ENCODE measurements around the gene TK1. TPM values are rescaled to one million over a fixed set of nuclear protein-coding genes. Genes with fewer than 3 reads are reported as not detected.

The TK1 gene
- total and polyA plus RNA-seq, 4 experiments from 2014 or later, result 0.55 to 1.4 (median 0.88) TPM; not detected in 1

DNA sequence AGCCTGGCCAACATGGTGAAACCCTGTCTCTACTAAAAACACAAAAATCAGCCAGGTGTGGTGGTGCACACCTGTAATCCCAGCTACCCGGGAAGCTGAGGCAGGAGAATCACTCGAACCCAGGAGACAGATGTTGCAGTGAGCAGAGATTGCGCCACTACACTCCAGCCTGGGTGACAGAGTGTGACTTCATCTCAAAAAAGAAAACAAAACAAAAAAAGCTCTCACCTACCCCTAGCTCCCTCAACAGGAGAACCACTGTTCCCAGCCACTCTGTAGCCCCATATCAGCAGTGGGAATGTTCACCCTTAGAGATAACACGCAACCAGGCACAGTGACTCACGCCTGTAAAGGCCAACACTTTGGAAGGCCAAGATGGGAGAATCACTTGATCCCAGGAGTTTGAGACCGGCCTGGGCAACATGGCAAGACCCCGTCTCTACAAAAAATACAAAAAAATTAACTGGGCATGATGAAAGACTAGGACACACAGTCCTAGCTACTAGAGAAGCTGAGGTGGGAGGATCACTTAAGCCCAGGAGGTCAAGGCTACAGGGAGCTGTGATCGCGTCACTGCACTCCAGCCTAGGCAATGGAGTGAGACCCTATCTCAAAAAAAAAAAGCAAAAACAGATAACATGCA lies 50.9 kb downstream of the TK1 start:
- no peak for DNase-seq
- Histone ChIP-seq H3K9me3 (ENCODE audit: control insufficient read depth in 1 of 2, low read length in 2 of 2) (no peaks in the 10 kb centered on the region), H3K27me3 (ENCODE audit: insufficient read depth, low read length) (no peaks in the 10 kb centered on the region), H3K4me3 (ENCODE audit: low read length in 2 of 2) (no peak overlapping the region), H3K27ac (ENCODE audit: low read depth, low read length) (no peak overlapping the region), H3K4me1 (ENCODE audit: insufficient read depth, low read length) (peaks cover 84% of the 10 kb centered on the region), H3K36me3 (ENCODE audit: insufficient read depth, low read length) (peaks cover 37% of the 10 kb centered on the region)
- intact Hi-C loops (cut with micrococcal nuclease), result no loop called here
- POLR2A ChIA-PET (ENCODE audit: partially characterized antibody), result interaction anchor here (1.4 to 26.7 kb wide), 6 partner anchors 9 to 51 kb away, joined by 4 to 1172 read pairs (median 98); partner anchors contain the start of genes SYNGR2, TMC6 and TMC8
- Mint-ChIP-seq H3K9me3 (peaks cover 0 to 7% (median 0%) of the 10 kb centered on the region in 8 donors), H3K4me1 (peaks cover 36 to 80% (median 60%) of the 10 kb centered on the region in 4 donors), H3K27ac (peak overlapping the region in 6 of 7 donors; percentile 30 to 89 (median 72)), H3K4me3 (peak overlapping the region in 7 of 8 donors; percentile 22 to 72 (median 49)), H3K36me3 (peaks cover 44 to 61% of the 10 kb centered on the region in 2 donors), H3K27me3 (no peaks in the 10 kb centered on the region)
- CTCF ChIA-PET (ENCODE audit: partially characterized antibody), result interaction anchor here (1.0 to 8.0 kb wide), 7 partner anchors 8 to 116 kb away, joined by 5 to 121 read pairs (median 23); no protein-coding TSS in a partner anchor

DNA sequence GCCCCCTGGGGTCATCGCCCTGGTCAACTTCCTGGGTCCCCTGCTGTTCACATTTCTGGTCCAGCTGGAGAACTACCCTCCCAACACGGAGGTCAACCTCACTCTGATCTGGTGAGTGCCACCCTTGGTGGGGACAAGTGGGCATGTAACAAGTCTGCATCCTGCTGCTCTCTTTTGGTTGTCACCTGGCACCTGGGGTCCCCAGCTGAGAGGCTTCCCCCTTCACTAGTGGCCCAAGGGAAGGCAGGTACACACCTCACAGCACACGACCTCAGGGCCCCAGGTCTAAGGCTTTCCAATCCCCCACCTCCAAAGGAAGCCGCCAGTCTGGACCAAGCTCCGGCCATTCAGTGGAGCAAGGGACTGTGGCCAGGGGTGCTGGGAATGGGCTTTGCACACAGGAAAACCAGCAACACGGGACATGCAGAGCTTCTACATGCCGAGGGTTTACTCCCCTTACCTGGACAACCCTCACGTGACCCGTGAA lies 51.9 kb downstream of the TK1 start:
- no peaks in the 10 kb centered on the region for H3K9me3 ChIP-seq (ENCODE audit: control insufficient read depth in 1 of 2, low read length in 2 of 2)
- intact Hi-C loops (cut with micrococcal nuclease), result loop anchor here (1.0 to 5.0 kb wide), 4 partner anchors 14 to 117 kb away; no protein-coding TSS in a partner anchor
- Mint-ChIP-seq H3K36me3 (peaks cover 43 to 62% of the 10 kb centered on the region in 2 donors), H3K4me1 (peaks cover 32 to 84% (median 57%) of the 10 kb centered on the region in 4 donors), H3K9me3 (peaks cover 0 to 12% (median 0%) of the 10 kb centered on the region in 8 donors), H3K27me3 (no peaks in the 10 kb centered on the region), H3K27ac (peak overlapping the region in 5 of 7 donors; percentile 29 to 83 (median 76)), H3K4me3 (peak overlapping the region in 2 of 8 donors; percentile 58 to 62)
- H3K4me3 ChIP-seq (ENCODE audit: low read length in 2 of 2), result no peak overlapping the region
- peaks cover 80% of the 10 kb centered on the region for H3K4me1 ChIP-seq (ENCODE audit: insufficient read depth, low read length)
- ChIA-PET CTCF (ENCODE audit: partially characterized antibody) (interaction anchor here (0.7 to 8.0 kb wide), 11 partner anchors 9 to 282 kb away, joined by 3 to 121 read pairs (median 6); no protein-coding TSS in a partner anchor), POLR2A (ENCODE audit: partially characterized antibody) (interaction anchor here (1.0 to 26.7 kb wide), 11 partner anchors 7 to 117 kb away, joined by 3 to 1172 read pairs (median 6); partner anchors contain the start of genes SYNGR2, TMC6 and TMC8)
- no peak for DNase-seq
- H3K27me3 ChIP-seq (ENCODE audit: insufficient read depth, low read length), result no peaks in the 10 kb centered on the region
- H3K36me3 ChIP-seq (ENCODE audit: insufficient read depth, low read length), result peaks cover 40% of the 10 kb centered on the region
- no peak overlapping the region for H3K27ac ChIP-seq (ENCODE audit: low read depth, low read length)

DNA sequence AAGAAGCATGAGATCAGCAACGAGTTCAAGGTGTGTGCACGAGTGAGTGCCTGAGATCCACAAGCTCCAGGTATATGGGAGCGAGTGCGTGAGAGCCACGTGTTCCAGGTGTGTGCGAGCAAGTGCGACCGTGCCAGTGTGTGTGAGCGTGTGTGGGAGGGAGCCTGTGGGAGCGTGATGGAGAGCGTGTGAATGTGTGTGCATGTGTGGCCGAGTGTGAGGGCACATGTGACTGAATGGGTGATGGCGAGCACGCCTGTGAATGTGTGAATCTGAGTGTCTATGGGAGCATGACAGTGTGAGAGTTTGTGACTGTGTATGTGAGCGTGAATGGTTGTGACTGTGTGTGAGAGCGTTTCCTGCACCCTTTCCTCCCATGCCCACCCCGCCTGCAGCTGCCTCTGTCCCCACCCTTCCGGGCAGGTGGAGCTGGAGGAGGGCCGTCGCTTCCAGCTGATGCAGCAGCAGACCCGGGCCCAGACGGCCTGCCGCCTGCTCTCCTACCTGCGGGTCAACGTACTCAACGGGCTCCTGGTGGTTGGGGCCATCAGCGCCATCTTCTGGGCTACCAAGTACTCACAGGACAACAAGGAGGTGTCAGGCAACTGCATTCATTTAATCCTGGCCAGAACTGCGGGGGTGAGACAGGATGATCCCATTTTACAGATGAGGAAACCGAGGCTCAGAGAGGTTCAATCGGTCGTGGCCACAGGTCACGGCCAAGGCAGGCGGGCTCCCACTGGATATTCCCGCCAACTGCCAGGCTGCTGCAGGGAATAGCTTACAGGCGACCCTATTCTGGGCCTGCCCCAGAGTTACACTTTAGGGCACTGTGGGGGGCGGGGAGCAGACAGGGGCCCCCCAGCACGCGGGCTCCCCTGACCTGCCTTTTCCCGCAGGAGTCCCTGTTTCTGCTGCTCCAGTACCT lies 52.6 kb downstream of the TK1 start:
- Histone ChIP-seq H3K36me3 (ENCODE audit: insufficient read depth, low read length) (peaks cover 40% of the 10 kb centered on the region), H3K27me3 (ENCODE audit: insufficient read depth, low read length) (no peaks in the 10 kb centered on the region), H3K9me3 (ENCODE audit: control insufficient read depth in 1 of 2, low read length in 2 of 2) (no peaks in the 10 kb centered on the region), H3K4me1 (ENCODE audit: insufficient read depth, low read length) (peaks cover 80% of the 10 kb centered on the region), H3K27ac (ENCODE audit: low read depth, low read length) (peak overlapping the region; percentile 81), H3K4me3 (ENCODE audit: low read length in 2 of 2) (peak overlapping the region; percentile 93 to 97)
- Mint-ChIP-seq H3K4me3 (peak overlapping the region; percentile 87 to 99 (median 88)), H3K36me3 (peaks cover 43 to 61% of the 10 kb centered on the region in 2 donors), H3K4me1 (peaks cover 34 to 87% (median 59%) of the 10 kb centered on the region in 4 donors), H3K27ac (peak overlapping the region; percentile 83 to 98 (median 93)), H3K9me3 (peaks cover 0 to 12% (median 0%) of the 10 kb centered on the region in 8 donors), H3K27me3 (no peaks in the 10 kb centered on the region)
- ChIA-PET POLR2A (ENCODE audit: partially characterized antibody) (interaction anchor here (1.0 to 26.7 kb wide), 13 partner anchors 8 to 729 kb away, joined by 3 to 1172 read pairs (median 5); partner anchors contain the start of genes SYNGR2, TMC6 and TMC8), CTCF (ENCODE audit: partially characterized antibody) (interaction anchor here (0.7 to 8.0 kb wide), 11 partner anchors 11 to 282 kb away, joined by 3 to 121 read pairs (median 6); no protein-coding TSS in a partner anchor)
- intact Hi-C loops (cut with micrococcal nuclease), result loop anchor here (1.0 to 5.0 kb wide), 4 partner anchors 13 to 118 kb away; no protein-coding TSS in a partner anchor
- peak; percentile 87 to 90 (median 89) for DNase-seq

DNA sequence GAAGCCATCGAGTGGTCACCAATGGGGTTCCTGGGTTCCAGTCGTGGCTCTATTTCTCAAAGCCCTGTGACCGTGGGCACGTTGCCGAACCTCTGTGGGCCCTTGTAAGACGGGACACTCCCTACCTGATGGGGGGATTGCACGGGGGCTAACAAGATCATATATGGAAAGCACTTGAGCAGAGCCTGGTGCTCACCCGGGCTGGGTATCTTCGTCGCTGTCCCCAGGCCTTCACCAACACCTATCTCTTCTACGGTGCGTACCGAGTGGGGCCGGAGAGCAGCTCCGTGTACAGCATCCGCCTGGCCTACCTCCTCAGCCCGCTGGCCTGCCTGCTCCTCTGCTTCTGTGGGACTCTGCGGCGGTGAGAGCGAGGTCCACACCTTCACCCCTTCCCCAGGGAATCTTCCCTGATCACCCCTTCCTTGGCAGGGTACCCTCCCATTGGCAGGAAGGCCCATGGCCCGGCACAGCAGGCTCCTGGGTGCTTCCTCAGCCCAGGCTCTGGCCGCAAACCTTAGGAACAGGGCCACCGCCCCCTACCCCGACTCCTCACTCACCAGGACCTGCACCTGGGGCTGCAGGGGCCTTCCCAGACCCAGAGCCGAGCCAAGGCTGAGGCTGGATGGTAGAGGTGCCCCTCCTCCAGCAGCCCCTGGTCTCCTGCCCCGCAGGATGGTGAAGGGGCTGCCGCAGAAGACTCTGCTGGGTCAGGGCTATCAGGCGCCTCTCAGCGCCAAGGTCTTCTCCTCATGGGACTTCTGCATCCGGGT lies 53.5 kb downstream of the TK1 start:
- POLR2A ChIA-PET (ENCODE audit: partially characterized antibody), result interaction anchor here (0.5 to 26.7 kb wide), 13 partner anchors 9 to 728 kb away, joined by 3 to 1172 read pairs (median 5); partner anchors contain the start of genes SYNGR2, TMC6 and TMC8
- Histone ChIP-seq H3K27ac (ENCODE audit: low read depth, low read length) (peak overlapping the region; percentile 81), H3K27me3 (ENCODE audit: insufficient read depth, low read length) (no peaks in the 10 kb centered on the region), H3K4me3 (ENCODE audit: low read length in 2 of 2) (peak overlapping the region; percentile 93 to 97), H3K4me1 (ENCODE audit: insufficient read depth, low read length) (peaks cover 75% of the 10 kb centered on the region), H3K9me3 (ENCODE audit: control insufficient read depth in 1 of 2, low read length in 2 of 2) (no peaks in the 10 kb centered on the region), H3K36me3 (ENCODE audit: insufficient read depth, low read length) (peaks cover 40% of the 10 kb centered on the region)
- CTCF ChIA-PET (ENCODE audit: partially characterized antibody), result interaction anchor here (4.3 to 8.0 kb wide), 5 partner anchors 11 to 49 kb away, joined by 23 to 121 read pairs (median 57); no protein-coding TSS in a partner anchor
- peak overlapping the region; percentile 87 to 99 (median 88) for H3K4me3 Mint-ChIP-seq
- peak overlapping the region; percentile 83 to 98 (median 93) for H3K27ac Mint-ChIP-seq
- DNase-seq, result peak in 1 of 5 donors; percentile 45
- peaks cover 43 to 66% of the 10 kb centered on the region in 2 donors for H3K36me3 Mint-ChIP-seq
- H3K9me3 Mint-ChIP-seq, result peaks cover 0 to 14% (median 0%) of the 10 kb centered on the region in 8 donors
- H3K27me3 Mint-ChIP-seq, result no peaks in the 10 kb centered on the region
- intact Hi-C loops (cut with micrococcal nuclease), result loop anchor here (5.0 kb wide), 1 partner anchor 119 kb away; no protein-coding TSS in a partner anchor
- H3K4me1 Mint-ChIP-seq, result peaks cover 35 to 84% (median 55%) of the 10 kb centered on the region in 4 donors

DNA sequence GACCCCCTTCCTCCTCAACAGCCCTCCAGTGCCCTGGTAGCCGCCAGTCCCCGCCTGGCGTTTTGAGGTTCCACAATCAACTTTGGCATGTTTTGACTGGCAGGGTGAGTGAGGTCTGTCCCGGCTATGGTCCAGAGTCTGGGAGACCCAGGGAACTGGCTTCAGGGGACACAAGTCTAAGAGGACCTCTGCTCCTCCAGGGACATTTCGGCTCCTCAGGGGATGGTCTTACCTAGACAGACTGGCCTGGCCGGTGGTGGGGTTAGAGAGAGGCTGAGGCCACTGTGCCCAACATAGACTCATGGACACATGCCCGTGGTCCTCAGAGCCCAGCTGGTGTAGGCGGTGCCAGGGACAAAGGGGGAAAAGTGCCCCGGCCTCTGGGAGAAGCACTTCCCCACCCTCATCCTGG lies 54.1 kb downstream of the TK1 start:
- ChIA-PET POLR2A (ENCODE audit: partially characterized antibody) (interaction anchor here (0.5 to 26.7 kb wide), 12 partner anchors 8 to 471 kb away, joined by 3 to 1172 read pairs (median 4); partner anchors contain the start of genes SYNGR2, TMC6, TMC8 and TNRC6C), CTCF (ENCODE audit: partially characterized antibody) (interaction anchor here (6.5 to 8.0 kb wide), 3 partner anchors 10 to 44 kb away, joined by 57 to 121 read pairs (median 107); no protein-coding TSS in a partner anchor)
- Mint-ChIP-seq H3K36me3 (peaks cover 43 to 65% of the 10 kb centered on the region in 2 donors), H3K4me3 (peak overlapping the region; percentile 87 to 99 (median 88)), H3K27ac (peak overlapping the region; percentile 78 to 98 (median 91)), H3K9me3 (peaks cover 0 to 14% (median 0%) of the 10 kb centered on the region in 8 donors), H3K27me3 (no peaks in the 10 kb centered on the region), H3K4me1 (peaks cover 35 to 81% (median 51%) of the 10 kb centered on the region in 4 donors)
- Histone ChIP-seq H3K27me3 (ENCODE audit: insufficient read depth, low read length) (no peaks in the 10 kb centered on the region), H3K4me3 (ENCODE audit: low read length in 2 of 2) (peak overlapping the region; percentile 93 to 97), H3K36me3 (ENCODE audit: insufficient read depth, low read length) (peaks cover 40% of the 10 kb centered on the region), H3K9me3 (ENCODE audit: control insufficient read depth in 1 of 2, low read length in 2 of 2) (no peaks in the 10 kb centered on the region), H3K27ac (ENCODE audit: low read depth, low read length) (peak overlapping the region; percentile 81), H3K4me1 (ENCODE audit: insufficient read depth, low read length) (peaks cover 69% of the 10 kb centered on the region)
- intact Hi-C loops (cut with micrococcal nuclease), result loop anchor here (5.0 kb wide), 1 partner anchor 120 kb away; no protein-coding TSS in a partner anchor
- no peak for DNase-seq

Data from CD4-positive, alpha-beta memory T cell (primary cell).